Ishikawa (cell line): ENCODE results near the gene IFNGR1.

ENCODE experiments used
- CEBPB ChIP-seq: IDR thresholded peaks from 2 replicates; pipeline ENCODE4 v1.6.1; 2012
- CREB1 ChIP-seq: IDR thresholded peaks from 2 replicates; pipeline ENCODE4 v1.6.1; 2012; ENCODE audit warnings: low read depth
- EGR1 ChIP-seq: IDR thresholded peaks from 2 replicates; pipeline ENCODE4 v1.6.1; 2012
- EP300 ChIP-seq: IDR thresholded peaks from 2 replicates; pipeline ENCODE4 v1.6.1; 2012; ENCODE audit warnings: borderline replicate concordance
- FOXM1 ChIP-seq: IDR thresholded peaks from 2 replicates; pipeline ENCODE4 v1.6.1; 2012; ENCODE audit warnings: low read depth, borderline replicate concordance
- MAX ChIP-seq: IDR thresholded peaks from 2 replicates; pipeline ENCODE4 v1.6.1; 2012
- NFIC ChIP-seq: IDR thresholded peaks from 2 replicates; pipeline ENCODE4 v1.6.1; 2012
- RAD21 ChIP-seq: IDR thresholded peaks from 2 replicates; pipeline ENCODE4 v1.6.1; 2012; ENCODE audit warnings: low read depth
- REST ChIP-seq: IDR thresholded peaks from 2 replicates; pipeline ENCODE4 v1.6.1; 2012; ENCODE audit warnings: low read depth, mild to moderate bottlenecking
- TAF1 ChIP-seq: IDR thresholded peaks from 2 replicates; pipeline ENCODE4 v1.6.1; 2012; ENCODE audit warnings: low read depth, mild to moderate bottlenecking
- TCF12 ChIP-seq: IDR thresholded peaks from 2 replicates; pipeline ENCODE4 v1.6.1; 2012; ENCODE audit warnings: low read depth
- TEAD4 ChIP-seq: IDR thresholded peaks from 2 replicates; pipeline ENCODE4 v1.6.1; 2012
- YY1 ChIP-seq: IDR thresholded peaks from 2 replicates; pipeline ENCODE4 v1.6.1; 2012; ENCODE audit warnings: low read depth
- ZBTB7A ChIP-seq: IDR thresholded peaks from 2 replicates; pipeline ENCODE4 v1.6.1; 2012; ENCODE audit warnings: low read depth
- TF ChIP-seq, protein P1 (sequence below): IDR thresholded peaks from 2 replicates; pipeline ENCODE4 v1.6.1; 2012

The IFNGR1 gene

DNA sequence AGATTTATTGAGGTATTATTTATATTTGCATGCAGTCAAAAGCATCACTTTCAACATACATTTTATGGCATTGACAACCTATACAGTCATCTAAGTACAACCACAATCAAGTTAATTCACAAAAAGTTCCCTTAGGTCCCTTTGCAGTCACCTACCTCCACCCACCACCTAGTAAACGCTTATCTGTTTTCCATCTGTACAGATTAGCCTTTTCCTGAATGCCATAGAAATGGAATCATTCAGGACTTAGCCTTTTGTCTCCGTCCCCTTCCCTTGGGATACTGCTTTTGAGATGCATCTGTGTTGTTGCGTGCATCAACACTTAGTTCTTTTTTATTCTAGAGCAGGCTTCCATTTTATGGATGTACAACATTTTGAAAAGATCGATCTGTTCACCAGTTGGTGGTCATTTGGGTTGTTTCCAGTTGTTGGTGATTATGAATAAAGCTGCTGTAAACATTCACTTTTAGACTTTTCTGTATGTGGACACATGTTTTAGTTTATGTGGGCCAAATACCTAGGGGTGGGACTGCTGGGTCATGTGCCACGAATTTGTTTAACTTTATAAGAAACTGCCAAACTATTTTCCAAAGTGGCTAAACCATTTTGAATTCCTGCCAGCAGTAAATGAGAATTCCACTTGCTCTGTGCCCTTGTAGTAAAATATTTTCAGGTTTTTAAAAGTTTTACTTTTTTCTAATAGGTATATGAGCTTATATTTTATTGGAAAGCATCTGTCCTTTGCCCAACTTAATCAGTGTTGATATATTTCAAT, 17.6 kb upstream of the IFNGR1 start:
- TF ChIP-seq TAF1 (no peak), RAD21 (no peak), EP300 (no peak), TEAD4 (no peak), YY1 (no peak), NFIC (no peak), ZBTB7A (no peak)

DNA sequence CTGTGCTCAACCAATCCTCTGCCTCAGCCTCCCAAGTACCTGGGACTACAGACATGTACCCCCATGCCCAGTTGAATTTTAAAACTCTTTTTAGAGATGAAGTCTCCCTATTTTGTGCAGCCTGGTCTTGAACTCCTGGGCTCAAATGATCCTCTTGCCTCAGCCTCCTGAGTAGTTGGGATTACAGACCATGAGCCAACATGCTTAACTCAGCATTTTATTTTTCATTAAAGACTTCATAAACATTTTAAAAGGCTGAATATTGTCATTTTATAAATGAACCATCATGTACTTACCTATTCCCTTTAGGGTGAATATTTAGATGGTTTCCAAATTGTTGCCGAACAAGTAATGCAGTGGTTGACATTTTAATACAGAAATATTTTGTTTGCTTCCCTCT, 16.5 kb upstream of the IFNGR1 start:
- TF ChIP-seq CREB1 (no peak), NFIC (no peak), MAX (no peak), TEAD4 (no peak), EP300 (no peak), TCF12 (no peak), CEBPB (no peak), EGR1 (no peak), YY1 (no peak), REST (no peak), FOXM1 (no peak), ZBTB7A (no peak), RAD21 (no peak), TAF1 (no peak)
- TF ChIP-seq, protein P1, sequence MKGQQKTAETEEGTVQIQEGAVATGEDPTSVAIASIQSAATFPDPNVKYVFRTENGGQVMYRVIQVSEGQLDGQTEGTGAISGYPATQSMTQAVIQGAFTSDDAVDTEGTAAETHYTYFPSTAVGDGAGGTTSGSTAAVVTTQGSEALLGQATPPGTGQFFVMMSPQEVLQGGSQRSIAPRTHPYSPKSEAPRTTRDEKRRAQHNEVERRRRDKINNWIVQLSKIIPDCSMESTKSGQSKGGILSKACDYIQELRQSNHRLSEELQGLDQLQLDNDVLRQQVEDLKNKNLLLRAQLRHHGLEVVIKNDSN, result no peak

GRCh38 chr6:137233911-137234863, 15.0 kb upstream of the IFNGR1 start:
- TF ChIP-seq NFIC, result no peak
- TF ChIP-seq FOXM1, result no peak
- TF ChIP-seq ZBTB7A, result no peak
- TF ChIP-seq CEBPB, result no peak
- TF ChIP-seq CREB1, result no peak
- no peak for TF ChIP-seq TEAD4
- TF ChIP-seq MAX, result no peak
- TF ChIP-seq, protein P1, result no peak
- TF ChIP-seq EP300, result no peak
- TF ChIP-seq RAD21, result no peak
- no peak for TF ChIP-seq EGR1
- no peak for TF ChIP-seq YY1
- TF ChIP-seq TAF1, result no peak

DNA sequence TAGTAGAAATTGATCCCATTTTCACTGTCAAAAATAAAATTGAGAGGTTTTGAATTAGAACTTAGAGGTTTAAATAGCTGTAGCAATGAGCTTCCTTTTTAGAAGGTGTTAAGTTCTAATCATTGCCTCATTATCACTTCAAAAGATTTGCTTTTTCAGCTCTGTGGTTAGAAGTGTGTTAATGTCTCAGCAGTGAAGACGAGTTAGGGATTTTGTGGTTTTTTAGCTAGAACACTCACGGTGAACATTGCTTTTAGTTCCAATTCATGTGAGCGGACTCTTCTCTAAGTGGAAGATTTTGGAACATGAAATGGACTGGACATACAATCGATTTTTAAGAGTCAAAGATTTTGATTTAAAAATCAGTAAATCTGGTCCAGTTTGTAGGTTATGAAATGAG, 12.7 kb upstream of the IFNGR1 start:
- TF ChIP-seq RAD21 (no peak), ZBTB7A (no peak), NFIC (no peak), TCF12 (no peak), TEAD4 (no peak), YY1 (no peak), CREB1 (no peak), MAX (no peak), EP300 (no peak)

DNA sequence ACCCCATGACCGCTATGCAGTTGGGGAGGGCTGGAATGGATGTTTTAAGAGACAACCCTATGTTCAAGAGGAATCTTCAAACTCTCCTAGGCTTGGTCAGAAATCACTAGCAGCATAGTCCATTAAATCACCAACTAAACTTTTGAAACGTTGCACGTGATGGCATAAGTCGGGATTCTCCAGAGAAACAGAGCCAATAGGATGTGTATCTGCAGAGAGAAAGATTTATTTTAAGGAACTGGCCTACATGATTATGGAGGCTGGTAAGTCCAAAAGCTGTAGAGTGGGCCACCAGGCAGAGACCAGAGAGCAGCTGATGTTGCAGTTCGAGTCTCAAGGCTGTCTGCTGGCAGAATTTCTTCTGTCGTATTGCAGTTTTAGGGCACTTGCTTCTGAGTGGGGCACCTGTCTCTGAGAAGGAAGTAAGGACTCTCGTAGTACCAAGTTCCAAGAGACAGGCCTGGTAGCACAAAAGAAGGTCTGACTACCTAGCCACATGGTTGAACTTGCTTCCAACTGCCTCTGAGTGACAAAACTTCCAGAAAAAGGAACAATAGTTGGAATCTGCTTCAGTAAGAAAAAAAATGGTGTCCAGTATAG, 11.9 kb upstream of the IFNGR1 start:
- no peak for TF ChIP-seq MAX
- no peak for TF ChIP-seq REST
- TF ChIP-seq TCF12, result no peak
